Endothelial cell of umbilical vein (primary cell): ENCODE results near the gene CXCL10. TPM values are rescaled to one million over a fixed set of nuclear protein-coding genes. Genes with fewer than 3 reads are reported as not detected.
"Not testable (repeated sequence)": the region's sequence is repeated elsewhere in the genome, so short reads cannot be mapped to it uniquely, and the experiment has no call there.

Source experiments
- BruUV-seq: library from RNA; stranded (reverse); fragments of 400-500 nt; replicated peaks from 2 replicates; lab custom pipeline; 2021; lab: Mats Ljungman, UMichigan
- CTCF ChIA-PET: fragments of 300-600, 350-600 bp; sonication (Branson Sonifier 250); formaldehyde crosslinking; loops from one replicate; lab custom pipeline; 2021; ENCODE audit warnings: antibody characterized with exemption, inconsistent platforms; lab: Charles Lee
- POLR2A ChIA-PET: fragments of 300-600, 350-600 bp; sonication (Branson Sonifier 250); formaldehyde crosslinking; loops from one replicate; lab custom pipeline; 2021; ENCODE audit warnings: antibody characterized with exemption, inconsistent platforms; lab: Charles Lee
- DNase-seq: peaks from one replicate; pipeline ENCODE4 v3.0.0-alpha.2; 2011; ENCODE audit warnings: low read depth, low spot score
- FAIRE-seq: peaks from 2 replicates; lab custom pipeline; 2011; peaks lifted over from hg19 to GRCh38; lab: Jason Lieb, UNC
- H2AFZ ChIP-seq: 2 replicates; pipeline ENCODE4 v1.6.0; 2012; ENCODE audit warnings: low read depth, low read length, control low read depth, inconsistent platforms
- H3K27ac ChIP-seq: 2 replicates; pipeline ENCODE4 v1.5.1; 2011; ENCODE audit warnings: low read depth, mild to moderate bottlenecking, control low read depth, low read length, moderate library complexity; ENCODE audit not compliant: insufficient read depth
- H3K27me3 ChIP-seq, 2 experiments: 2 replicates each; pipeline versions ENCODE4 v1.6.0 to v1.6.1; 2011; ENCODE audit warnings: low read length in 2 of 2, mixed read lengths in 1 of 2; ENCODE audit not compliant: control insufficient read depth in 2 of 2, insufficient read depth in 2 of 2
- H3K36me3 ChIP-seq, 2 experiments: 2 replicates in 1 of 2; 3 replicates in 1 of 2; pipeline ENCODE4 v1.5.1; 2011; ENCODE audit warnings: low read length in 2 of 2, mild to moderate bottlenecking in 1 of 2, moderate library complexity in 1 of 2; ENCODE audit not compliant: control insufficient read depth in 2 of 2, insufficient read depth in 2 of 2; ENCODE audit errors: extremely low read depth in 1 of 2
- H3K4me1 ChIP-seq: 3 replicates; pipeline ENCODE4 v1.5.1; 2011; ENCODE audit warnings: mild to moderate bottlenecking, low read length; ENCODE audit not compliant: control insufficient read depth, insufficient read depth; ENCODE audit errors: extremely low read depth
- H3K4me2 ChIP-seq: 2 replicates; pipeline ENCODE4 v1.6.1; 2011; ENCODE audit warnings: low read length, control low read depth, mixed read lengths; ENCODE audit not compliant: insufficient read depth
- H3K4me3 ChIP-seq, 3 experiments: fragments of 200-600 bp in 1 of 3; sonication (generic), shearing (Covaris generic) in 1 of 3; replicated peaks in 1 of 3; 2 replicates each; pipeline ENCODE4 v1.5.1; 2011 to 2016; ENCODE audit warnings: control low read depth in 3 of 3, low read length in 3 of 3, mild to moderate bottlenecking in 2 of 3, inconsistent platforms in 1 of 3, low read depth in 1 of 3, moderate library complexity in 1 of 3; ENCODE audit not compliant: insufficient read depth in 1 of 3
- H3K79me2 ChIP-seq: 2 replicates; pipeline ENCODE4 v1.6.0; 2012; ENCODE audit warnings: low read length, inconsistent platforms; ENCODE audit not compliant: control insufficient read depth, insufficient read depth
- H3K9ac ChIP-seq: replicated peaks from 2 replicates; pipeline ENCODE3; 2011; ENCODE audit warnings: low read length, control low read depth; ENCODE audit not compliant: insufficient read depth; ENCODE audit errors: extremely low read depth
- H3K9me1 ChIP-seq: replicated peaks from 3 replicates; pipeline ENCODE4 v1.6.0; 2011; ENCODE audit warnings: mild to moderate bottlenecking, low read length; ENCODE audit not compliant: control insufficient read depth, insufficient read depth; ENCODE audit errors: extremely low read depth
- H3K9me3 ChIP-seq: replicated peaks from 2 replicates; pipeline ENCODE4 v1.5.1; 2012; ENCODE audit warnings: low read length, inconsistent platforms; ENCODE audit not compliant: control insufficient read depth, insufficient read depth
- H4K20me1 ChIP-seq: replicated peaks from 2 replicates; pipeline ENCODE3; 2011; ENCODE audit warnings: mild to moderate bottlenecking, low read length; ENCODE audit not compliant: control insufficient read depth, insufficient read depth; ENCODE audit errors: extremely low read depth
- CTCF ChIP-seq, 2 donors: IDR thresholded peaks; 1 replicate in 1 of 2; 2 replicates in 1 of 2; pipeline ENCODE4 v1.5.1; 2011; ENCODE audit warnings: low read length in 2 of 2, mild to moderate bottlenecking in 2 of 2, moderate library complexity in 2 of 2, control low read depth in 1 of 2, inconsistent platforms in 1 of 2, low read depth in 1 of 2; ENCODE audit not compliant: insufficient read depth in 1 of 2; ENCODE audit errors: extremely low read depth in 1 of 2
- EZH2 ChIP-seq: IDR thresholded peaks from 2 replicates; pipeline ENCODE4 v1.6.1; 2012; ENCODE audit warnings: borderline replicate concordance, low read depth, mild to moderate bottlenecking, moderate library complexity, low read length, inconsistent platforms; ENCODE audit not compliant: severe bottlenecking
- FOS ChIP-seq: IDR thresholded peaks from 2 replicates; pipeline ENCODE4 v1.6.1; 2011; ENCODE audit warnings: mild to moderate bottlenecking, low read length, moderate library complexity, borderline replicate concordance; ENCODE audit not compliant: insufficient read depth
- GATA2 ChIP-seq: IDR thresholded peaks from 2 replicates; pipeline ENCODE4 v1.7.0; 2011; ENCODE audit warnings: low read depth, mild to moderate bottlenecking, moderate library complexity, mixed read lengths, low read length; ENCODE audit not compliant: insufficient read length, insufficient read depth
- POLR2A ChIP-seq: IDR thresholded peaks from 2 replicates; pipeline ENCODE4 v1.6.1; 2012; ENCODE audit warnings: low read depth, mild to moderate bottlenecking, control low read depth, low read length
- dilution Hi-C: fragments of 300-500 bp; cut with MboI; formaldehyde crosslinking; loops from one replicate; pipeline ENCODE4 v1.15.0; 2019; ENCODE audit warnings: low sequenced_read_pairs; ENCODE audit not compliant: extremely low pct_ligation_motif_present
- intact Hi-C: fragments of 100-400 bp; cut with micrococcal nuclease; formaldehyde crosslinking; loops from one replicate; pipeline ENCODE4 v1.10.0; 2022
- polyA plus RNA-seq, 4 experiments: library from polyadenylated mRNA; depleted of rRNA in 3 of 4; stranded (reverse) in 3 of 4; unstranded in 1 of 4; fragments of >200 nt; gene quantifications; 2 replicates each; pipeline versions ENCODE4 v1.2.1 to v1.2.3, GENCODE V29; 2011 to 2012; ENCODE audit warnings: missing spikeins in 1 of 4
- total RNA-seq: library from RNA; stranded (reverse); gene quantifications from 2 replicates; pipeline ENCODE4 v1.2.3, GENCODE V29; 2021

The CXCL10 gene
- total and polyA plus RNA-seq, 2 donors (not counting 3 experiments of a cell fraction or from before 2014, with no cell fraction given) = 0.18 TPM; not detected in 1

GRCh38 chr4:76053730-76054129, 30.4 kb upstream of the CXCL10 start:
- ChIA-PET CTCF (interaction anchor here (1.2 to 4.5 kb wide), 8 partner anchors 9 to 158 kb away, joined by 3 to 36 read pairs (median 5); no protein-coding TSS in a partner anchor), POLR2A (no interaction called here)
- dilution Hi-C loops (no loop called here), intact Hi-C loops (no loop called here)
- H3K4me3 ChIP-seq = no peak overlapping the region
- no peak for FAIRE-seq
- no peaks in the 10 kb centered on the region for H3K9me1 ChIP-seq
- no peaks in the 10 kb centered on the region for H3K79me2 ChIP-seq
- no peak for DNase-seq
- no TSS peak for BruUV-seq
- H2AFZ ChIP-seq = no peak overlapping the region
- H3K4me2 ChIP-seq = no peak overlapping the region
- no peaks in the 10 kb centered on the region for H3K4me1 ChIP-seq
- no peaks in the 10 kb centered on the region for H3K36me3 ChIP-seq
- H3K27me3 ChIP-seq = peaks cover 30 to 43% of the 10 kb centered on the region in 2 experiments
- H3K9me3 ChIP-seq = no peaks in the 10 kb centered on the region
- TF ChIP-seq POLR2A (no peak), FOS (no peak), EZH2 (no peak), CTCF (IDR thresholded peaks at IDR 0.05; ENCODE audit: extremely low read depth in 1 of 2, insufficient read depth in 1 of 2, low read depth in 1 of 2, low read length in 2 of 2) (no peak), GATA2 (no peak)
- no peaks in the 10 kb centered on the region for H4K20me1 ChIP-seq
- no peak overlapping the region for H3K27ac ChIP-seq
- no peak overlapping the region for H3K9ac ChIP-seq

GRCh38 chr4:76050560-76051050, 27.3 kb upstream of the CXCL10 start:
- H3K79me2 ChIP-seq, H3K9ac ChIP-seq, FAIRE-seq, DNase-seq, H4K20me1 ChIP-seq, H3K9me1 ChIP-seq, H3K9me3 ChIP-seq, H2AFZ ChIP-seq, H3K27ac ChIP-seq, dilution Hi-C loops, intact Hi-C loops, H3K4me3 ChIP-seq, BruUV-seq, H3K36me3 ChIP-seq, H3K4me1 ChIP-seq, H3K4me2 ChIP-seq, POLR2A ChIA-PET: not testable (repeated sequence)
- peaks cover 17 to 18% of the 10 kb centered on the region in 2 experiments for H3K27me3 ChIP-seq
- CTCF ChIA-PET = interaction anchor here (1.5 kb wide), 1 partner anchor 55 kb away, joined by 5 read pairs; no protein-coding TSS in a partner anchor

GRCh38 chr4:76049860-76050416, 26.6 kb upstream of the CXCL10 start:
- H4K20me1 ChIP-seq, H3K27ac ChIP-seq, H2AFZ ChIP-seq, dilution Hi-C loops, DNase-seq, FAIRE-seq, H3K36me3 ChIP-seq, intact Hi-C loops, H3K4me2 ChIP-seq, H3K9me1 ChIP-seq, H3K9me3 ChIP-seq, H3K4me1 ChIP-seq, H3K79me2 ChIP-seq, POLR2A ChIA-PET, H3K9ac ChIP-seq, H3K4me3 ChIP-seq, BruUV-seq: not testable (repeated sequence)
- CTCF ChIA-PET = interaction anchor here (1.5 kb wide), 1 partner anchor 54 kb away, joined by 5 read pairs; no protein-coding TSS in a partner anchor
- H3K27me3 ChIP-seq = peaks cover 11% of the 10 kb centered on the region in 2 experiments
